NT2/D1 (cell line): ENCODE results near the gene SHISA6.

ENCODE experiments used
- SUZ12 ChIP-seq: IDR thresholded peaks from 2 replicates; pipeline ENCODE4 v1.6.1; 2011; ENCODE audit not compliant: insufficient read length, insufficient read depth; ENCODE audit errors: extremely low read depth
- YY1 ChIP-seq: IDR thresholded peaks from 2 replicates; pipeline ENCODE4 v1.6.1; 2011; ENCODE audit not compliant: insufficient read length, insufficient read depth
- ZNF274 ChIP-seq: IDR thresholded peaks from 2 replicates; pipeline ENCODE4 v1.6.1; 2011; ENCODE audit warnings: mild to moderate bottlenecking, low read depth, low read length

- TF ChIP-seq YY1 (no peak), ZNF274 (no peak), SUZ12 (no peak)
Observed at GRCh38 chr17:11418342-11418741, 177.3 kb downstream of the SHISA6 start.
